OCI-LY7 (cell line): ENCODE results near the gene TFG. TPM values are rescaled to one million over a fixed set of nuclear protein-coding genes. Genes with fewer than 3 reads are reported as not detected.

Experiments
- BruUV-seq: library from RNA; stranded (reverse); fragments of 400-500 nt; replicated peaks from 2 replicates; lab custom pipeline; 2021; lab: Mats Ljungman, UMichigan
- CTCF ChIA-PET: fragments of 300-600 bp; sonication (Branson Sonifier 250); formaldehyde crosslinking; loops from one replicate; lab custom pipeline; 2022; ENCODE audit warnings: antibody characterized with exemption; ENCODE audit not compliant: unreplicated experiment; lab: Charles Lee
- POLR2A ChIA-PET: fragments of 300-600 bp; sonication (Branson Sonifier 250); formaldehyde crosslinking; loops from one replicate; lab custom pipeline; 2022; ENCODE audit warnings: antibody characterized with exemption; lab: Charles Lee
- DNase-seq: peaks from one replicate; pipeline ENCODE4 v3.0.0-alpha.2; 2015; ENCODE audit warnings: low spot score
- H2AFZ ChIP-seq: fragments of 200-600 bp; sonication (generic), shearing (Covaris generic); 2 replicates; pipeline ENCODE4 v1.6.1; 2014; ENCODE audit warnings: mild to moderate bottlenecking, antibody characterized with exemption, low read length, moderate library complexity
- H3K27ac ChIP-seq: fragments of 200-600 bp; sonication (generic); 2 replicates; pipeline ENCODE4 v1.5.1; 2014; ENCODE audit warnings: mixed run types, low read depth, mild to moderate bottlenecking, moderate library complexity, low read length, inconsistent platforms; ENCODE audit not compliant: poor library complexity, severe bottlenecking
- H3K36me3 ChIP-seq: fragments of 200-600 bp; sonication (generic); 2 replicates; pipeline ENCODE4 v1.6.1; 2014; ENCODE audit warnings: mild to moderate bottlenecking, antibody characterized with exemption, low read length, moderate library complexity, mixed read lengths; ENCODE audit not compliant: insufficient read depth
- H3K4me1 ChIP-seq: fragments of 200-600 bp; sonication (generic); 2 replicates; pipeline ENCODE4 v1.5.1; 2014; ENCODE audit warnings: mild to moderate bottlenecking, low read length; ENCODE audit not compliant: insufficient read depth, poor library complexity, severe bottlenecking
- H3K4me2 ChIP-seq: fragments of 200-600 bp; sonication (generic); 2 replicates; pipeline ENCODE4 v1.6.1; 2014; ENCODE audit warnings: mild to moderate bottlenecking, low read length
- H3K4me3 ChIP-seq: fragments of 200-600 bp; sonication (generic); 2 replicates; pipeline ENCODE4 v1.5.1; 2014; ENCODE audit warnings: mild to moderate bottlenecking, low read depth, low read length; ENCODE audit not compliant: poor library complexity, severe bottlenecking
- H3K79me2 ChIP-seq: fragments of 200-600 bp; sonication (generic); 2 replicates; pipeline ENCODE4 v1.6.1; 2016; ENCODE audit warnings: low read depth, mild to moderate bottlenecking, low read length, moderate library complexity, mixed read lengths; ENCODE audit not compliant: insufficient read depth
- H3K9me2 ChIP-seq: fragments of 200-600 bp; sonication (generic); 2 replicates; pipeline ENCODE4 v1.6.1; 2016; ENCODE audit warnings: mild to moderate bottlenecking, low read length, mixed read lengths; ENCODE audit not compliant: insufficient read depth
- H3K9me3 ChIP-seq: fragments of 200-600 bp; sonication (generic); 2 replicates; pipeline ENCODE4 v1.6.1; 2014; ENCODE audit warnings: mild to moderate bottlenecking, mixed run types, low read length, mixed read lengths
- H4K20me1 ChIP-seq: fragments of 200-600 bp; sonication (generic); 2 replicates; pipeline ENCODE4 v1.6.1; 2014; ENCODE audit warnings: mild to moderate bottlenecking, antibody characterized with exemption, low read length, moderate library complexity, mixed read lengths; ENCODE audit not compliant: insufficient read depth
- CTCF ChIP-seq: fragments of 200-600 bp; sonication (generic); conservative IDR thresholded peaks from 2 replicates; pipeline ENCODE4 v1.5.1; 2014; ENCODE audit warnings: mild to moderate bottlenecking, antibody characterized with exemption, low read length, moderate library complexity, mixed read lengths
- EZH2phosphoT487 ChIP-seq: fragments of 200-600 bp; sonication (generic); IDR thresholded peaks from 2 replicates; pipeline ENCODE4 v1.6.1; 2018; ENCODE audit warnings: low read depth, borderline replicate concordance, mild to moderate bottlenecking, mixed run types, antibody characterized with exemption, low read length, moderate library complexity, mixed read lengths
- intact Hi-C: fragments of 100-400 bp; cut with micrococcal nuclease; formaldehyde crosslinking; loops from one replicate; pipeline ENCODE4 v1.10.0; 2022; ENCODE audit not compliant: unreplicated experiment
- total RNA-seq, 2 experiments: library from RNA; depleted of rRNA in 1 of 2; stranded (reverse); fragments of >200 nt in 1 of 2; shearing (Covaris generic) in 1 of 2; gene quantifications; 2 replicates each; pipeline ENCODE4 v1.2.3, GENCODE V29; 2014 to 2022

Gene TFG
- total RNA-seq, 2 experiments from 2014 or later: 29.4 to 61.1 TPM

- no peak overlapping the region for H3K4me3 ChIP-seq
- H3K4me2 ChIP-seq: no peak overlapping the region
- H3K79me2 ChIP-seq: no peaks in the 10 kb centered on the region
- no peak overlapping the region for H2AFZ ChIP-seq
- BruUV-seq: no TSS peak
- no peaks in the 10 kb centered on the region for H3K9me2 ChIP-seq
- DNase-seq: no peak
- no peaks in the 10 kb centered on the region for H3K9me3 ChIP-seq
- H3K27ac ChIP-seq: no peak overlapping the region
- no peaks in the 10 kb centered on the region for H3K4me1 ChIP-seq
- intact Hi-C loops: no loop called here
- no peaks in the 10 kb centered on the region for H4K20me1 ChIP-seq
- ChIA-PET CTCF (no interaction called here), POLR2A (no interaction called here)
- TF ChIP-seq EZH2phosphoT487 (no peak), CTCF (no peak)
- H3K36me3 ChIP-seq: no peaks in the 10 kb centered on the region
Measured at GRCh38 chr3:100681496-100681895, 27.8 kb upstream of the TFG start.

DNA sequence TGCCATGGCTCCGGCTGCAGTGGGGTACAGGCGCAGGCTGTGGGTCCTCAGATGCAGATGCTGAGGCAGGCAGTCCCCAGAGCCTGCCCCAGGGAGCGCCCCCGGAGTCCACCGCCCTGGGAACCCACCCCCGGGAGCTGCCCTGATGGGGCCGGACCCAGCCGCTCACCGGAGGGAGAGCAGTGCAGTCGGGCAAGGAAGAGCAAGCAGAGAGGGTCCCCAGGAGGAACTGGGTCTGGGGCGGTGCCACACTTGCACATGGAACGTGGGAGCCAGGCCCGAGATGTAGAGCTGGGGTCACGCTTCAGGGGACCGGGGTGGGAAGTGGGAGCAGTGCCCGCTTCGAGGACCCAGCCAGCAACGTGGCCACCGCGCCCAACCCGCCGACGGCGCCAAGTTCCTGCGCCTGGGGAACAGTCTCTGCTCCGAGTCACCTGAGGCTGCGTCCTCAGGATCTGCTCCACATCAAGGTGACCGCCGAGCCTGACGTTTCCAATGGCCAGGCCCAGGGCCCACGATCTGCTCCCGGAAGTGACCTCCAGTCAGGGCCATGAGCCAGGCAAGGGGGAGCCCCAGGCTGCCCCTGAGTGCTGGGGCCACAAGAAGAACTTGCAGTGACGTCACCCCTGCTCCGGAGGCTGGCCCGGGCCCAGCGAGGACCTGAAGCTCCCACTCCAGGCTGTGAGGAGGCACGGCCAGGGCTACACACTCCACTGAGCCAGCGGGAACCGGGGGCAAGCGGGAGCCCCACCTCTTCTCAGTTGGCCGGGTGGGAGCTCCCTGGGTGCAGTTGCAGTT lies 27.0 kb upstream of the TFG start:
- TF ChIP-seq CTCF: no peak
- TF ChIP-seq EZH2phosphoT487: no peak
- no peaks in the 10 kb centered on the region for H3K4me1 ChIP-seq
- H3K27ac ChIP-seq: no peak overlapping the region
- no peak overlapping the region for H2AFZ ChIP-seq
- no peak overlapping the region for H3K4me2 ChIP-seq
- no TSS peak for BruUV-seq
- POLR2A ChIA-PET: no interaction called here
- H3K36me3 ChIP-seq: no peaks in the 10 kb centered on the region
- H3K79me2 ChIP-seq: no peaks in the 10 kb centered on the region
- no peak for DNase-seq
- H3K9me3 ChIP-seq: no peaks in the 10 kb centered on the region
- CTCF ChIA-PET: no interaction called here
- H3K4me3 ChIP-seq: no peak overlapping the region
- no peaks in the 10 kb centered on the region for H4K20me1 ChIP-seq
- intact Hi-C loops: no loop called here
- no peaks in the 10 kb centered on the region for H3K9me2 ChIP-seq
